Pancreas (tissue), 10 donors: ENCODE data around the gene ANKRD17. TPM values are rescaled to one million over a fixed set of nuclear protein-coding genes. Genes with fewer than 3 reads are reported as not detected.
"Not testable (repeated sequence)": the region's sequence is repeated elsewhere in the genome, so short reads cannot be mapped to it uniquely, and the experiment has no call there.

Experiments
- ATAC-seq, 4 donors: fragments of 200-7000 bp; cut with Tn5 transposase; one replicate each; pipeline versions ENCODE4 v1.8.0 to v1.9.1; 2020; ENCODE audit warnings: mild to moderate bottlenecking in 4 of 4, moderate library complexity in 4 of 4
- DNase-seq, 6 donors: peaks; one replicate each; pipeline ENCODE4 v3.0.0-alpha.2; 2020
- FAIRE-seq: peaks from 2 replicates; lab custom pipeline; 2012; peaks lifted over from hg19 to GRCh38; lab: Jason Lieb, UNC
- H3K27ac ChIP-seq, 4 donors: fragments of 200-600 bp; sonication (generic); 1 replicate in 3 of 4; 2 replicates in 1 of 4; pipeline versions ENCODE4 v1.5.0 to v1.8.0; 2020
- H3K27me3 ChIP-seq, 4 donors: fragments of 200-600 bp; one replicate each; pipeline ENCODE4 v1.8.0; 2021
- H3K36me3 ChIP-seq, 3 donors: fragments of 200-600 bp; sonication (generic) in 1 of 3; one replicate each; pipeline versions ENCODE4 v1.5.0 to v1.8.0; 2020 to 2021
- H3K4me1 ChIP-seq, 3 donors: fragments of 200-600 bp; one replicate each; pipeline ENCODE4 v1.8.0; 2021
- H3K4me3 ChIP-seq, 4 donors: fragments of 200-600 bp; sonication (generic) in 2 of 4; one replicate each; pipeline versions ENCODE4 v1.5.0 to v1.8.0; 2020 to 2021
- H3K9me3 ChIP-seq, 4 donors: fragments of 200-600 bp; one replicate each; pipeline ENCODE4 v1.8.0; 2021
- WGBS, 2 donors: extraction: QIAGEN DNeasy Blood & Tissue Kit; methylation state at CpG; one replicate each; pipeline ENCODE4 v1.1.7; 2013; 5-methylcytosine and 5-hydroxymethylcytosine counted together
- intact Hi-C, 3 donors: fragments of 100-400 bp; cut with DNase I; formaldehyde crosslinking; loops; one replicate each; pipeline versions ENCODE4 v1.11.1 to v1.14.2; 2022
- polyA plus RNA-seq, 2 donors: library from polyadenylated mRNA; stranded (reverse); fragments of 200-250 nt; gene quantifications; one replicate each; pipeline ENCODE4 v1.2.3, GENCODE V29; 2013
- total RNA-seq, 6 donors: library from RNA; stranded (reverse); fragmentation: NEBNext Ultra II Directional in 4 of 6; extraction: Animal tissue kit (Norgen Biotek cat#: 25700) in 4 of 6; gene quantifications; one replicate each; pipeline versions ENCODE4 v1.2.1 to v1.2.4, GENCODE V29; 2021 to 2023
- TF ChIP-seq, protein P1 (sequence below), 4 donors: fragments of 200-600 bp; sonication (generic) in 3 of 4; IDR thresholded peaks; one replicate each; pipeline versions ENCODE4 v1.5.0 to v1.8.0; 2021; ENCODE audit warnings: antibody characterized with exemption in 4 of 4
- donor health status: healthy with polysubstance abuse.
- donor health status: DM: no; HTN: no; CAD: no; lungs with moderate emphysema.
- donor health status: DM: no; HTN: no; CAD: no.
- donor health status: control.
- donor health status: control.
- donor health status: Bipolar disorder and iron deficiency.
- donor health status: DM: yes; HTN: yes; CAD: no.
- donor health status: DM: no; HTN: no; CAD: no.
- donor health status: DM: no; HTN: no; CAD: no.
- donor health status: DM: yes; HTN: yes; CAD: no.

Gene ANKRD17
- total and polyA plus RNA-seq, 8 donors: 7.7 to 45.8 (median 31.0) TPM

DNA sequence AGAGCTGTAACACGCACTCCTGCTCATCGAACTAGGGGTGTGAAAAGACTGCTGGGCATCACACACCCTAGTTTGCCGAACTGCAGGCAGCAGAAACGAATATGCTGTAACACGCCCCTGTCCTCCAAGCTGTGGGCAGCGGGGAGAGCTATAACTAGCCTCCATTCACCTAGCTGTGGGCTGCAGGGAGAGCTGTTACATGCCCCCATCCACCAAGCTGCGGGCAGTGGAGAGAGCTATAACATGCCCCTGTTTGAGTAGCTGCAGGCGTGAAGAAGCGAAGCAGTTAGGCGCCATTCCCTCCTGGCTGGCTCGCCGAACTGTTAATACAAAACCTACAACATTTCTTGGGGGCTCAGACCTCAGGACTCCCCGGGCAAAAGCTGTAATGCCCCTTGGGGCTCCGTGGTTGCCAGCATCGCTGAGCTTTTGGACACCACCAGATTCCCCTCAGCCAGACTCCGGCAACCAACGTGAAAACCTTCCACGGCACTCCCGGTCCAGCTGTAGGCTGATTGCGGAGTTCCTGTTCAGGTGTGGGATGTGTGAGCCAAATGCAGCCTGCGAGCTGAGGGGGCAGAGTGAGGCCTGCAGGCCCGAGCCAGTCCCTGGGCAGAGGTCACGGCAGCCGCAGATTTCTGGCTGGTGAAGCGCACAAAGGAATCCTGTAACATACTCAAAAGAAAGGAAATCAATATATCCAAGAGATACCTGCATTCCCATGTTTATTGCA lies 41.1 kb upstream of the ANKRD17 start:
- intact Hi-C loops: no loop called here
- 90 to 91% methylated on average over 25 of the region's 25 CpGs for WGBS, 2 donors
- ATAC-seq: no peak
- no peaks in the 10 kb centered on the region for H3K27me3 ChIP-seq
- DNase-seq: no peak
- H3K9me3 ChIP-seq: no peaks in the 10 kb centered on the region
- no peaks in the 10 kb centered on the region for H3K36me3 ChIP-seq
- no peak for FAIRE-seq
- no peak overlapping the region for H3K4me3 ChIP-seq
- no peaks in the 10 kb centered on the region for H3K4me1 ChIP-seq
- TF ChIP-seq, protein P1, sequence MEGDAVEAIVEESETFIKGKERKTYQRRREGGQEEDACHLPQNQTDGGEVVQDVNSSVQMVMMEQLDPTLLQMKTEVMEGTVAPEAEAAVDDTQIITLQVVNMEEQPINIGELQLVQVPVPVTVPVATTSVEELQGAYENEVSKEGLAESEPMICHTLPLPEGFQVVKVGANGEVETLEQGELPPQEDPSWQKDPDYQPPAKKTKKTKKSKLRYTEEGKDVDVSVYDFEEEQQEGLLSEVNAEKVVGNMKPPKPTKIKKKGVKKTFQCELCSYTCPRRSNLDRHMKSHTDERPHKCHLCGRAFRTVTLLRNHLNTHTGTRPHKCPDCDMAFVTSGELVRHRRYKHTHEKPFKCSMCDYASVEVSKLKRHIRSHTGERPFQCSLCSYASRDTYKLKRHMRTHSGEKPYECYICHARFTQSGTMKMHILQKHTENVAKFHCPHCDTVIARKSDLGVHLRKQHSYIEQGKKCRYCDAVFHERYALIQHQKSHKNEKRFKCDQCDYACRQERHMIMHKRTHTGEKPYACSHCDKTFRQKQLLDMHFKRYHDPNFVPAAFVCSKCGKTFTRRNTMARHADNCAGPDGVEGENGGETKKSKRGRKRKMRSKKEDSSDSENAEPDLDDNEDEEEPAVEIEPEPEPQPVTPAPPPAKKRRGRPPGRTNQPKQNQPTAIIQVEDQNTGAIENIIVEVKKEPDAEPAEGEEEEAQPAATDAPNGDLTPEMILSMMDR (IDR thresholded peaks at IDR 0.05): no peak
- no peak overlapping the region for H3K27ac ChIP-seq

DNA sequence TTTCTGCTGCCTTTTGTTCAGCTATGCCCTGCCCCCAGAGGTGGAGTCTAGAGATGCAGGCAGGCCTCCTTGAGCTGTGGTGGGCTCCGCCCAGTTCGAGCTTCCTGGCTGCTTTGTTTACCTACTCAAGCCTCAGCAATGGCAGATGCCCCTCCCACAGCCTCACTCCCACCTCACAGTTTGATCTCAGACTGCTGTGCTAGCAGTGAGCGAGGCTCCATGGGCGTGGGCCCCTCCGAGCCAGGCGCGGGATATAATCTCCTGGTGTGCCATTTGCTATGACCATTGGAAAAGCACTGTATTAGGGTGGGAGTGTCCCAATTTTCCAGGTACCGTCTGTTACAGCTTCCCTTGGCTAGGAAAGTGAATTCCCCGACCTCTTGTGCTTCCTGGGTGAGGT lies 34.1 kb upstream of the ANKRD17 start:
- WGBS, 2 donors: 90% methylated on average over 9 of the region's 9 CpGs
- H3K4me1 ChIP-seq, H3K9me3 ChIP-seq, H3K27me3 ChIP-seq, intact Hi-C loops, ATAC-seq, H3K4me3 ChIP-seq, H3K36me3 ChIP-seq, FAIRE-seq, H3K27ac ChIP-seq, DNase-seq: not testable (repeated sequence)

DNA sequence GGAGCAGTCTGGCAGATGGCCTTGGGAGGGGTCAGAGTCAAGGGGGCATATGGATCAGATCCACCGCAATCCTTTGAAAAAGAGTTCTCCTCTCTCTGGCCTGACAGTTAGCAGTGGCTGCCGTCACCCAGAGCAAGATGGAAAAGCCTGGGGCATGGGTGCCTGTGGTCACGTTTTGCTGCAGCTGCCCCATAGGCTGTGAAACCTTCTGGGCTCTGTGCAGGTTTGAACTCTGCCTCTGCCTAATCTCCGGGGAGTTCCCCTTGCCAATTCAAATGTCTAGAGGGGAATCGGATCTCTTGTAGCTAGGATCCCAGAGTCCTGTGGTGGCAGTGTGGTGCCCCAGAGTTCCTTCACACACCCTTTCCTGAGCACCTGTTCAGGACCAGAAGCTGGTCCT lies 23.4 kb upstream of the ANKRD17 start:
- no peak overlapping the region for H3K27ac ChIP-seq
- ATAC-seq (no peak), FAIRE-seq (no peak), DNase-seq (no peak)
- H3K9me3 ChIP-seq: no peaks in the 10 kb centered on the region
- TF ChIP-seq, protein P1 (IDR thresholded peaks at IDR 0.05): no peak
- no peaks in the 10 kb centered on the region for H3K27me3 ChIP-seq
- 92% methylated on average over 5 of the region's 5 CpGs for WGBS, 2 donors
- intact Hi-C loops: no loop called here
- H3K4me1 ChIP-seq: no peaks in the 10 kb centered on the region
- no peaks in the 10 kb centered on the region for H3K36me3 ChIP-seq
- no peak overlapping the region for H3K4me3 ChIP-seq

DNA sequence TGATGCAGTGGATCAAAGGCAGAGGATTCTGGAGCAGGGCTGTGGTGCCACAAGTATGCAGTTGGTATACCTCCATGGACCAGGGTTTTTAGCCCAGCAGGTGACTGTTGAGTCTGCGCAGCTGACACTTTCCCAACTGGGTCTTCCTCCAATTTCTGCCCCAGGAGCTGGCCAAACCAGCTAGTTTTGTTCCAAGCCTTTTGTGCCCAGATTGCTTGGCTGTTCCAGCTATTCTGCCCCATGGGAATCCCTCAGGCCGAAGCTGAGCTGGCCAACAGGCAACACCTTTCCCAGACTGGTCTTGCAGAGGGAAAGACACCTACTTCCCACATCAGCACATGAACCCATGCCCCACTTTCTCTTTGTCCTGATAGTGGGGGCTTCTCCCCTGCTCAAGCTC lies 22.8 kb upstream of the ANKRD17 start:
- H3K9me3 ChIP-seq: no peaks in the 10 kb centered on the region
- no peaks in the 10 kb centered on the region for H3K36me3 ChIP-seq
- no peak for FAIRE-seq
- TF ChIP-seq, protein P1 (IDR thresholded peaks at IDR 0.05): no peak
- no peak for ATAC-seq
- H3K27me3 ChIP-seq: no peaks in the 10 kb centered on the region
- no peak overlapping the region for H3K4me3 ChIP-seq
- H3K4me1 ChIP-seq: no peaks in the 10 kb centered on the region
- H3K27ac ChIP-seq: no peak overlapping the region
- DNase-seq: no peak
- intact Hi-C loops: no loop called here
- 83 to 88% methylated on average over 2 of the region's 2 CpGs for WGBS, 2 donors

DNA sequence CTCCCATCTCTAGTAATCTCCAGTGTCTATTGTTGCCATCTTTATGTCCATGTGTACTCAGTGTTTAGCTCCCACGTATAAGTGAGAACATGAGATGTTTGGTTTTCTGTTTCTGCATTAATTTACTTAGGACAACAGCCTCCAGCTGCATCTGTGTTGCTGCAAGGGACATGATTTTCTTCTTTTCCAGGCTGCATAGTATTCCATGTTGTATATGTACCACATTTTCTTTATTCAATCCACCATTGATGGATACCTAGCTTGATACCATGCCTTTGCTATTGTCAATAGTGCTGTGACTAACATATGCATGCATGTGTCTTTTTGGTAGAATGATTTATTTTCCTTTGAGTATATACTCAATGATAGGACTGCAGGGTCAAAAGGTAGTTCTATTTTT lies 18.6 kb upstream of the ANKRD17 start:
- TF ChIP-seq, protein P1 (IDR thresholded peaks at IDR 0.05): no peak
- Histone ChIP-seq H3K36me3 (no peaks in the 10 kb centered on the region), H3K4me1 (no peaks in the 10 kb centered on the region), H3K9me3 (no peaks in the 10 kb centered on the region), H3K27ac (no peak overlapping the region), H3K27me3 (no peaks in the 10 kb centered on the region), H3K4me3 (no peak overlapping the region)
- WGBS, 2 donors: 94 to 96% methylated on average over 1 of the region's 1 CpG
- no peak for DNase-seq
- intact Hi-C loops: no loop called here
- no peak for ATAC-seq
- no peak for FAIRE-seq
